DND-41 (cell line): ENCODE results near the gene ALG9.

Experiments
- CTCF ChIP-seq: IDR thresholded peaks from 2 replicates; pipeline ENCODE4 v1.5.1; 2012; ENCODE audit warnings: borderline replicate concordance, low read length, moderate library complexity, mild to moderate bottlenecking; ENCODE audit not compliant: poor library complexity, severe bottlenecking; ENCODE audit errors: extremely low read depth
- EZH2 ChIP-seq: IDR thresholded peaks from 3 replicates; pipeline ENCODE4 v1.6.1; 2012; ENCODE audit warnings: borderline replicate concordance, low read depth, mild to moderate bottlenecking, moderate library complexity, low read length, inconsistent platforms; ENCODE audit not compliant: severe bottlenecking

DNA sequence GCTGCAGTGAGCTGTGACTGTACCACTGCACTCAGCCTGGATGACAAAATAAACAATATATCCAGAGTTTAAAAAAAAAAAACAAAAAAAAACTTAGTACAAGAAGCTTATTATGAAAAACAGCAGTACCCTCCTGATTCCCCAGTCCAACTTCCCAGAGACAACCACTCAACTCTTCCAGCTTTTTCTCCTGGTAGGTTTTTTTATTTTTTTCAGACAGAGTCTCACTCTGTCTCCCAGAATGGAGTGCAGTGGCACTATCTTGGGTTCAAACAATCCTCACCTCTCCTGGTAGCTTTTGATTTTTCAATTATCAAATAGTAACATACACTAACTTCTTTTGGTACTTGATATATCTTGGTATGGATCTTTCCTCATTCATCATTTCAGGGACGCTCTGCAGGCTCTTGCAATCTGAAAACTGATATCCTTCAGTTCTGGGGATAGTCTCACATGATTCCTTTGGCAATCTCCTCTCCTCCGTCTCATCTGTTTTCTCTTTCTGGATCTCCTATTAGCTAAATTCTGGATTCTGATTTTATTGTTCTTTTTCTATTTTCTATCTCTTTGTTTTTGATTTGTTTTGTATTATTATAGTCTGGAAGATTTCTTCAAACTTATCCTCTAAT is 44.9 kb downstream of the ALG9 start:
- TF ChIP-seq CTCF (no peak), EZH2 (no peak)
